Effector memory CD8-positive, alpha-beta T cell (primary cell): ENCODE data around the gene RAB10.
"Not testable (repeated sequence)": the region's sequence is repeated elsewhere in the genome, so short reads cannot be mapped to it uniquely, and the experiment has no call there.

ENCODE experiments used
- ATAC-seq: fragments of 150-1000 bp; cut with Tn5 transposase; replicated peaks from 2 replicates; pipeline ENCODE4 v1.10.0; 2021; ENCODE audit warnings: mild to moderate bottlenecking, moderate library complexity
- DNase-seq, 3 experiments: peaks; one replicate each; pipeline ENCODE4 v3.0.0; 2021
- H3K27ac Mint-ChIP-seq, 2 donors: one replicate each; pipeline ENCODE4 v1.8.0; 2022; ENCODE audit warnings: mild to moderate bottlenecking in 2 of 2, mixed read lengths in 2 of 2, moderate library complexity in 2 of 2
- H3K27me3 Mint-ChIP-seq, 2 donors: one replicate each; pipeline ENCODE4 v1.8.0; 2022; ENCODE audit warnings: mixed read lengths in 2 of 2
- H3K36me3 Mint-ChIP-seq: one replicate; pipeline ENCODE4 v1.8.0; 2022; ENCODE audit warnings: mild to moderate bottlenecking, moderate library complexity, mixed read lengths; ENCODE audit not compliant: insufficient read depth
- H3K4me1 Mint-ChIP-seq, 2 donors: one replicate each; pipeline ENCODE4 v1.8.0; 2022; ENCODE audit warnings: low read depth in 2 of 2, mixed read lengths in 2 of 2
- H3K4me3 Mint-ChIP-seq, 2 donors: one replicate each; pipeline ENCODE4 v1.8.0; 2022; ENCODE audit warnings: mild to moderate bottlenecking in 2 of 2, mixed read lengths in 2 of 2, moderate library complexity in 2 of 2
- H3K9me3 Mint-ChIP-seq, 2 donors: one replicate each; pipeline ENCODE4 v1.8.0; 2022; ENCODE audit warnings: mixed read lengths in 2 of 2
- total RNA-seq, 9 experiments: gene quantifications; one replicate each; lab custom pipeline; 2026; lab: John Stamatoyannopoulos, UW

Gene RAB10
- 39.7 to 209 (median 145) reads per million in 9 experiments for total RNA-seq

- no peaks in the 10 kb centered on the region for H3K9me3 Mint-ChIP-seq
- peak within 1 kb of the TSS; percentile 88 to 95 for H3K4me3 Mint-ChIP-seq
- DNase-seq = peak; percentile 99 to 100 (median 99)
- H3K4me1 Mint-ChIP-seq = peaks cover 32 to 42% of the 10 kb centered on the region in 2 donors
- H3K36me3 Mint-ChIP-seq = peaks cover 47% of the 10 kb centered on the region
- peak; percentile 84 for ATAC-seq
- H3K27me3 Mint-ChIP-seq = no peaks in the 10 kb centered on the region
- peak within 1 kb of the TSS; percentile 93 to 95 for H3K27ac Mint-ChIP-seq
These were observed at the start of gene RAB10 for GRCh38 chr2:26033818-26034636. TSS of gene RAB10 (plus strand) at chr2:26034084. CDS start at chr2:26034609, 525 bp downstream.

GRCh38 chr2:25988134-25988533 lies 45.8 kb upstream of the RAB10 start:
- no peak for ATAC-seq
- Mint-ChIP-seq H3K36me3 (peaks cover 2% of the 10 kb centered on the region), H3K27ac (no peak overlapping the region), H3K27me3 (no peaks in the 10 kb centered on the region), H3K4me1 (peaks cover 3 to 12% of the 10 kb centered on the region in 2 donors), H3K4me3 (no peak overlapping the region), H3K9me3 (no peaks in the 10 kb centered on the region)
- no peak for DNase-seq

- no peak for ATAC-seq
- Mint-ChIP-seq H3K4me1 (peaks cover 2 to 9% of the 10 kb centered on the region in 2 donors), H3K36me3 (peaks cover 2% of the 10 kb centered on the region), H3K9me3 (no peaks in the 10 kb centered on the region), H3K4me3 (no peak overlapping the region), H3K27me3 (no peaks in the 10 kb centered on the region), H3K27ac (no peak overlapping the region)
- no peak for DNase-seq
These were observed 44.7 kb upstream of the RAB10 start for GRCh38 chr2:25989154-25989553.

- Mint-ChIP-seq H3K4me1 (peaks cover 2 to 9% of the 10 kb centered on the region in 2 donors), H3K9me3 (no peaks in the 10 kb centered on the region), H3K36me3 (peaks cover 2% of the 10 kb centered on the region), H3K27ac (peak overlapping the region in 1 of 2 donors; percentile 86), H3K4me3 (peak overlapping the region in 1 of 2 donors; percentile 77), H3K27me3 (no peaks in the 10 kb centered on the region)
- DNase-seq = no peak
- ATAC-seq = peak; percentile 11
These were observed 41.9 kb upstream of the RAB10 start for GRCh38 chr2:25991965-25992364.

GRCh38 chr2:25992556-25992955 lies 41.3 kb upstream of the RAB10 start:
- Mint-ChIP-seq H3K27ac (no peak overlapping the region), H3K36me3 (peaks cover 2% of the 10 kb centered on the region), H3K4me1 (peaks cover 2 to 9% of the 10 kb centered on the region in 2 donors), H3K4me3 (no peak overlapping the region), H3K27me3 (no peaks in the 10 kb centered on the region), H3K9me3 (no peaks in the 10 kb centered on the region)
- no peak for ATAC-seq
- no peak for DNase-seq

GRCh38 chr2:25993049-25993448 lies 40.8 kb upstream of the RAB10 start:
- peaks cover 2 to 9% of the 10 kb centered on the region in 2 donors for H3K4me1 Mint-ChIP-seq
- no peaks in the 10 kb centered on the region for H3K9me3 Mint-ChIP-seq
- no peak for DNase-seq
- H3K27ac Mint-ChIP-seq = no peak overlapping the region
- no peak for ATAC-seq
- no peaks in the 10 kb centered on the region for H3K27me3 Mint-ChIP-seq
- no peak overlapping the region for H3K4me3 Mint-ChIP-seq
- H3K36me3 Mint-ChIP-seq = peaks cover 2% of the 10 kb centered on the region

- no peak for DNase-seq
- Mint-ChIP-seq H3K4me3 (no peak overlapping the region), H3K36me3 (no peaks in the 10 kb centered on the region), H3K4me1 (peaks cover 3 to 9% of the 10 kb centered on the region in 2 donors), H3K27me3 (peaks cover 0 to 3% of the 10 kb centered on the region in 2 donors), H3K27ac (no peak overlapping the region), H3K9me3 (no peaks in the 10 kb centered on the region)
- no peak for ATAC-seq
These were observed 39.4 kb upstream of the RAB10 start for GRCh38 chr2:25994509-25994908.

GRCh38 chr2:25996844-25997243 lies 37.0 kb upstream of the RAB10 start:
- H3K27ac Mint-ChIP-seq = no peak overlapping the region
- no peaks in the 10 kb centered on the region for H3K9me3 Mint-ChIP-seq
- DNase-seq (no peak), ATAC-seq (no peak)
- no peak overlapping the region for H3K4me3 Mint-ChIP-seq
- no peaks in the 10 kb centered on the region for H3K36me3 Mint-ChIP-seq
- H3K27me3 Mint-ChIP-seq = peaks cover 0 to 7% of the 10 kb centered on the region in 2 donors
- peaks cover 1 to 3% of the 10 kb centered on the region in 2 donors for H3K4me1 Mint-ChIP-seq

- Mint-ChIP-seq H3K27ac (peak overlapping the region in 1 of 2 donors; percentile 62), H3K27me3 (peaks cover 6 to 16% of the 10 kb centered on the region in 2 donors)
- DNase-seq, H3K36me3 Mint-ChIP-seq, H3K4me3 Mint-ChIP-seq, ATAC-seq, H3K4me1 Mint-ChIP-seq, H3K9me3 Mint-ChIP-seq: not testable (repeated sequence)
These were observed 35.0 kb upstream of the RAB10 start for GRCh38 chr2:25998816-25999383.

- not testable (repeated sequence) for H3K4me3 Mint-ChIP-seq, ATAC-seq, H3K4me1 Mint-ChIP-seq, DNase-seq, H3K36me3 Mint-ChIP-seq, H3K9me3 Mint-ChIP-seq
- peak overlapping the region in 1 of 2 donors; percentile 62 for H3K27ac Mint-ChIP-seq
- H3K27me3 Mint-ChIP-seq = peaks cover 6 to 16% of the 10 kb centered on the region in 2 donors
These were observed 34.5 kb upstream of the RAB10 start for GRCh38 chr2:25999406-25999805.

- H3K4me1 Mint-ChIP-seq = peaks cover 0 to 3% of the 10 kb centered on the region in 2 donors
- peaks cover 6 to 16% of the 10 kb centered on the region in 2 donors for H3K27me3 Mint-ChIP-seq
- DNase-seq (no peak), ATAC-seq (no peak)
- H3K4me3 Mint-ChIP-seq = no peak overlapping the region
- no peaks in the 10 kb centered on the region for H3K9me3 Mint-ChIP-seq
- no peak overlapping the region for H3K27ac Mint-ChIP-seq
- no peaks in the 10 kb centered on the region for H3K36me3 Mint-ChIP-seq
These were observed 33.3 kb upstream of the RAB10 start for GRCh38 chr2:26000561-26001082.

GRCh38 chr2:26001743-26002351 lies 32.0 kb upstream of the RAB10 start:
- H3K27me3 Mint-ChIP-seq = peaks cover 6 to 16% of the 10 kb centered on the region in 2 donors
- ATAC-seq (no peak), DNase-seq (no peak)
- no peak overlapping the region for H3K27ac Mint-ChIP-seq
- no peaks in the 10 kb centered on the region for H3K36me3 Mint-ChIP-seq
- peaks cover 0 to 3% of the 10 kb centered on the region in 2 donors for H3K4me1 Mint-ChIP-seq
- H3K4me3 Mint-ChIP-seq = no peak overlapping the region
- no peaks in the 10 kb centered on the region for H3K9me3 Mint-ChIP-seq

GRCh38 chr2:26002632-26003310 lies 31.1 kb upstream of the RAB10 start:
- Mint-ChIP-seq H3K4me1 (peaks cover 0 to 3% of the 10 kb centered on the region in 2 donors), H3K36me3 (no peaks in the 10 kb centered on the region), H3K27me3 (peaks cover 6 to 16% of the 10 kb centered on the region in 2 donors), H3K4me3 (no peak overlapping the region), H3K9me3 (no peaks in the 10 kb centered on the region), H3K27ac (no peak overlapping the region)
- ATAC-seq = no peak
- no peak for DNase-seq
